Left lung (tissue), 10 donors: Measurements from ENCODE around the gene C6orf47. TPM values are rescaled to one million over a fixed set of nuclear protein-coding genes. Genes with fewer than 3 reads are reported as not detected.

Experiments used
- ATAC-seq: fragments of 200-7000 bp; cut with Tn5 transposase; one replicate; pipeline ENCODE4 v1.9.1; 2020; ENCODE audit warnings: moderate library complexity
- DNase-seq, 4 donors: peaks; one replicate each; pipeline ENCODE4 v3.0.0-alpha.2; 2013 to 2020
- H3K27ac ChIP-seq, 2 donors: fragments of 200-600 bp; sonication (generic) in 1 of 2; one replicate each; pipeline versions ENCODE4 v1.5.0 to v1.8.0; 2020 to 2021
- H3K27me3 ChIP-seq, 2 donors: fragments of 200-600 bp; sonication (generic) in 1 of 2; one replicate each; pipeline versions ENCODE4 v1.5.0 to v1.8.0; 2020 to 2021
- H3K36me3 ChIP-seq, 2 donors: fragments of 200-600 bp; sonication (generic) in 1 of 2; one replicate each; pipeline versions ENCODE4 v1.5.0 to v1.8.0; 2020 to 2021
- H3K4me1 ChIP-seq, 2 donors: fragments of 200-600 bp; one replicate each; pipeline ENCODE4 v1.8.0; 2021
- H3K4me3 ChIP-seq, 2 donors: fragments of 200-600 bp; sonication (generic) in 1 of 2; one replicate each; pipeline versions ENCODE4 v1.5.0 to v1.8.0; 2020 to 2021; ENCODE audit warnings: mild to moderate bottlenecking in 1 of 2
- H3K9me3 ChIP-seq, 2 donors: fragments of 200-600 bp; sonication (generic) in 1 of 2; one replicate each; pipeline versions ENCODE4 v1.5.0 to v1.8.0; 2020 to 2021
- intact Hi-C, 2 donors: fragments of 100-400 bp; cut with DNase I; formaldehyde crosslinking; loops; one replicate each; pipeline versions ENCODE4 v1.11.2 to v1.14.2; 2022
- polyA plus RNA-seq, 6 donors: library from polyadenylated mRNA; unstranded; fragments of 120-200 nt; gene quantifications; one replicate each; pipeline ENCODE4 v1.2.1, GENCODE V29; 2013; ENCODE audit not compliant: insufficient read length in 6 of 6
- total RNA-seq, 2 donors: library from RNA; stranded (reverse); fragmentation: NEBNext Ultra II Directional; extraction: Animal tissue kit (Norgen Biotek cat#: 25700); gene quantifications; one replicate each; pipeline ENCODE4 v1.2.1, GENCODE V29; 2021
- TF ChIP-seq, protein P1 (sequence below), 2 donors: fragments of 200-600 bp; sonication (generic) in 1 of 2; IDR thresholded peaks; one replicate each; pipeline versions ENCODE4 v1.5.0 to v1.8.0; 2021; ENCODE audit warnings: antibody characterized with exemption in 2 of 2
- donor health status: DM: no; HTN: yes; CAD: no.
- donor health status: DM: no; HTN: no; CAD: no.

The C6orf47 gene
- total and polyA plus RNA-seq, 8 donors, result 15.3 to 23.8 (median 18.2) TPM

DNA sequence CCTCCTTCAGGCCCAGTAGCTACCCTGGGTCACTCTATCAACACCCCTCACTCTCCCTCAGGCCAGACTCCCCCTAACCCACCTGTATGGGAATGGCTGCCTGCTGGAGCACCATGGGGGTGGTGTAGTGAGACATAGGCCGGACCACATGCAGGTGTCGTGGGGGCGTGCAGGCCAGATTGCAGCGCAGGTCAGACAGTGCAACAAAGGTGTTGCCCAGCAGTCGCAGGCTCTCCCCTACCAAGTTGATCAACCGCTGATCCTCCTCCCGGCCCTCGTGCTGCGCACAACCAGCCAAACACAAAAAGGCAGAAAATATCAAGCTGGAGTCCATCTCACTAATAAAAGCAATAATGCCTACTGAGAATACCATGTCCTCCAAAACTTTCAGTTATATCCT, 15.3 kb downstream of the C6orf47 start:
- H3K4me3 ChIP-seq, result no peak overlapping the region
- H3K36me3 ChIP-seq, result peaks cover 0 to 98% of the 10 kb centered on the region in 2 donors
- H3K27me3 ChIP-seq, result no peaks in the 10 kb centered on the region
- H3K4me1 ChIP-seq, result peaks cover 0 to 5% of the 10 kb centered on the region in 2 donors
- no peak for ATAC-seq
- no peak overlapping the region for H3K27ac ChIP-seq
- no peaks in the 10 kb centered on the region for H3K9me3 ChIP-seq
- TF ChIP-seq, protein P1, sequence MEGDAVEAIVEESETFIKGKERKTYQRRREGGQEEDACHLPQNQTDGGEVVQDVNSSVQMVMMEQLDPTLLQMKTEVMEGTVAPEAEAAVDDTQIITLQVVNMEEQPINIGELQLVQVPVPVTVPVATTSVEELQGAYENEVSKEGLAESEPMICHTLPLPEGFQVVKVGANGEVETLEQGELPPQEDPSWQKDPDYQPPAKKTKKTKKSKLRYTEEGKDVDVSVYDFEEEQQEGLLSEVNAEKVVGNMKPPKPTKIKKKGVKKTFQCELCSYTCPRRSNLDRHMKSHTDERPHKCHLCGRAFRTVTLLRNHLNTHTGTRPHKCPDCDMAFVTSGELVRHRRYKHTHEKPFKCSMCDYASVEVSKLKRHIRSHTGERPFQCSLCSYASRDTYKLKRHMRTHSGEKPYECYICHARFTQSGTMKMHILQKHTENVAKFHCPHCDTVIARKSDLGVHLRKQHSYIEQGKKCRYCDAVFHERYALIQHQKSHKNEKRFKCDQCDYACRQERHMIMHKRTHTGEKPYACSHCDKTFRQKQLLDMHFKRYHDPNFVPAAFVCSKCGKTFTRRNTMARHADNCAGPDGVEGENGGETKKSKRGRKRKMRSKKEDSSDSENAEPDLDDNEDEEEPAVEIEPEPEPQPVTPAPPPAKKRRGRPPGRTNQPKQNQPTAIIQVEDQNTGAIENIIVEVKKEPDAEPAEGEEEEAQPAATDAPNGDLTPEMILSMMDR (IDR thresholded peaks at IDR 0.05), result no peak
- DNase-seq, result no peak
- intact Hi-C loops, result no loop called here

DNA sequence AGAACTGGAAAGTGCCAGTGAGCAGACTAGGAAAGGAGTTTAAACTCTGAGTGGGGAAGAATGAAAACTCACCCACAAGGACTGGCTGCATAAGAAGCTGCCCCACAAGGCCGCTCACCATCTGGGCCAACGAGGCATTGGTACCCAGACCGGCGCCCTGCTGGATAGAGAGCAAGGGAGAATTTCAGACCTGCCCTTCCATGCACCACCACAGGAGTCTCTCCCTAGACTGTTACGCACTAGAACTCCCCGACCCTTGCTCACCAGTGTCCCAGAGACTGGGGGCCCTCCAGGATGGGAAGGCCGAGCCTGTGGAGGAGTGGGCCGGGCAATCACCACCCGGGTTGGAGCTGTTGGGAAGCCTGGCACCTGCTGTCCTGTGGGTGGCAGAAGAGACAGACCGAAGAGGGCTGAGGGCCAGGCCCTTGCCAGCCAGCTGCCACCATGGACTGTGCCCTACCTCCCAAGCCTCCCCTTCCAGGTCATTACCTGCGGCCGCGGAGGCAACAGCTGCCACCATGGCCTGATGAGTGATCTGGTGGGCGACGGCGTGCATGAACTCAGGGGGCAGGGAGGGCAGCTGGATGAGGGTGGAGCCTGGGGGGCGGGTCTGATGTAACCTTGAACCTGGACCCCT, 16.6 kb downstream of the C6orf47 start:
- Histone ChIP-seq H3K36me3 (peaks cover 0 to 100% of the 10 kb centered on the region in 2 donors), H3K9me3 (no peaks in the 10 kb centered on the region), H3K27me3 (no peaks in the 10 kb centered on the region)

DNA sequence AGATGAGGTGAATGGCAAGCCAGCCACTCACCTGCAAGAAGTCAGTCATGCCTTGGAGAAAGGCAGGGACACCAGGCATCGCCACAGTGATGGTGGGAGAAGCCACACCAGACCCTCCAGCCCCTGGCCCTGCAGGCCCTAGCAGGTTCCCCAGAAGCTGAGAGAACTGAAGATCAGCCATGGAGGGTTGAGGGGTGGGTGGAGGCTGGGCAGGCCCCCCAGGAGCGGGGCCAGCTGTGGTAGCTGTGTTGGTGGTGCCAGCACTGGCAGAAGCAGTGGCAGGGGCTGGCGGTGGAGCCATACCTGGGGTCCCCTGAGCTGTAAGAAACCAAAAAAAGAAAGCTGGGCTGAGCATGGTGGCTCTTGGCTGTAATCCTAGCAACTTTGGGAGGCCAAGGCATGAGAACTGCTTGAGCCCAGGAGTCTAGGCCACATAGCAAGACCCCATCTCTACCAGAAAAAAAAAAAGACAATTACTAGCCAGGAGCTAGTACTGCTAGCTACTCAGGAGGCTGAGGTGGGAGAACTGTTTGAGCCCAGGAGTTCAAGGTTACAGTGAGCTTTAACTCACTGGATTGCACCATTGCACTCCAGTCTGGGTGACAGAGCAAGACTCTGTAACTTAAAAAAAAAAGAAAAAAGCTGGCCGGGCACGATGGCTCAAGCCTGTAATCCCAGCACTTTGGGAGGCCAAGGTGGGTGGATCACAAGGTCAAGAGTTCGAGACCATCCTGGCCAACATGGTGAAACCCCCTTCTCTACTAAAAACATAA, 17.6 kb downstream of the C6orf47 start:
- Histone ChIP-seq H3K9me3 (no peaks in the 10 kb centered on the region), H3K27ac (no peak overlapping the region), H3K27me3 (no peaks in the 10 kb centered on the region), H3K4me3 (no peak overlapping the region), H3K4me1 (no peaks in the 10 kb centered on the region), H3K36me3 (peaks cover 0 to 100% of the 10 kb centered on the region in 2 donors)
- intact Hi-C loops, result no loop called here
- ATAC-seq (no peak), DNase-seq (no peak)
- TF ChIP-seq, protein P1 (IDR thresholded peaks at IDR 0.05), result no peak

More for the DNA sequence above, 16.6 kb downstream of the C6orf47 start:
- DNase-seq (no peak), ATAC-seq (no peak)
- Histone ChIP-seq H3K27ac (no peak overlapping the region), H3K4me1 (no peaks in the 10 kb centered on the region), H3K4me3 (no peak overlapping the region)
- intact Hi-C loops, result no loop called here
- TF ChIP-seq, protein P1 (IDR thresholded peaks at IDR 0.05), result no peak

DNA sequence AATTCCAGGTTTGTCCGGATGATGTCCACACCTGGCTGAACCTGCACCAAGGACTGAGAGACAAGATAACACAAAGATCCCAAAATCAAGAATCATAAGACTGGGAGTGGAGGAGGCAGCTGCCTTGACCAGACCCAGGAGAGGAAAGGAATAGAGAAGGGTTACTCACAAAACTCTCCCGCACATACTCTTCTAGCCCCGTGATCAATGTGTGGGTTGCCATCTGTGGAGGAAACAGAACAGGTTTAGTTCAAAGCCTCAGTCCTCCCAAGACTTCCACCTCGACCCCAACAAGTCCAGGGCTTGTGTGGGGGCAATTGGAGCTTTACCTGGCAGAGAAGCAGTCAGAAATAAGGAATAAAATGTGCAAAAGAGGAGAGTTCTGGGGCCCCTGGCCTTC, 19.2 kb downstream of the C6orf47 start:
- Histone ChIP-seq H3K27ac (no peak overlapping the region), H3K9me3 (no peaks in the 10 kb centered on the region), H3K36me3 (peaks cover 0 to 100% of the 10 kb centered on the region in 2 donors), H3K4me1 (no peaks in the 10 kb centered on the region), H3K27me3 (no peaks in the 10 kb centered on the region), H3K4me3 (no peak overlapping the region)
- TF ChIP-seq, protein P1 (IDR thresholded peaks at IDR 0.05), result no peak
- DNase-seq (no peak), ATAC-seq (no peak)
- intact Hi-C loops, result no loop called here

- TF ChIP-seq, protein P1 (IDR thresholded peaks at IDR 0.05), result no peak
- DNase-seq (no peak), ATAC-seq (no peak)
- intact Hi-C loops, result no loop called here
- peaks cover 0 to 100% of the 10 kb centered on the region in 2 donors for H3K36me3 ChIP-seq
- no peaks in the 10 kb centered on the region for H3K27me3 ChIP-seq
- H3K9me3 ChIP-seq, result no peaks in the 10 kb centered on the region
- no peak overlapping the region for H3K27ac ChIP-seq
- H3K4me3 ChIP-seq, result no peak overlapping the region
- H3K4me1 ChIP-seq, result no peaks in the 10 kb centered on the region
These were observed 20.0 kb downstream of the C6orf47 start for GRCh38 chr6:31640612-31641011.
